KMS-11 (cell line): ENCODE data around the gene CYLD.

ENCODE experiments used
- H2AFZ ChIP-seq: fragments of 200-600 bp; sonication (generic); 2 replicates; pipeline ENCODE4 v1.6.1; 2016; ENCODE audit warnings: antibody characterized with exemption, mixed run types, low read depth
- H3K27ac ChIP-seq: fragments of 200-600 bp; sonication (generic); 2 replicates; pipeline ENCODE4 v1.6.1; 2016; ENCODE audit warnings: mild to moderate bottlenecking, mixed run types
- H3K27me3 ChIP-seq: fragments of 200-600 bp; sonication (generic); 2 replicates; pipeline ENCODE4 v1.6.1; 2017; ENCODE audit warnings: mild to moderate bottlenecking, low read depth, mixed run types, moderate library complexity; ENCODE audit not compliant: insufficient read depth
- H3K36me3 ChIP-seq: fragments of 200-600 bp; sonication (generic); 2 replicates; pipeline ENCODE4 v1.6.1; 2017; ENCODE audit warnings: mild to moderate bottlenecking, mixed run types; ENCODE audit not compliant: insufficient read depth
- H3K4me1 ChIP-seq: fragments of 200-600 bp; sonication (generic); 2 replicates; pipeline ENCODE4 v1.6.1; 2016; ENCODE audit warnings: mild to moderate bottlenecking, low read depth, mixed run types; ENCODE audit not compliant: poor library complexity, severe bottlenecking
- H3K4me2 ChIP-seq: fragments of 200-600 bp; sonication (generic); 2 replicates; pipeline ENCODE4 v1.7.0; 2016; ENCODE audit warnings: mild to moderate bottlenecking, mixed run types
- H3K4me3 ChIP-seq: fragments of 200-600 bp; sonication (generic); IDR thresholded peaks from 2 replicates; pipeline ENCODE4 v1.6.1; 2017; ENCODE audit warnings: low read depth, low read length, mixed read lengths; ENCODE audit not compliant: insufficient read depth
- H3K79me2 ChIP-seq: fragments of 200-600 bp; sonication (generic); 2 replicates; pipeline ENCODE4 v1.6.1; 2016; ENCODE audit warnings: low read depth, mixed run types; ENCODE audit not compliant: insufficient read depth
- H3K9ac ChIP-seq: fragments of 200-600 bp; sonication (generic); 2 replicates; pipeline ENCODE4 v1.6.1; 2016; ENCODE audit warnings: mild to moderate bottlenecking, mixed run types
- H4K20me1 ChIP-seq: fragments of 200-600 bp; sonication (generic); 2 replicates; pipeline ENCODE4 v1.6.1; 2016; ENCODE audit warnings: mild to moderate bottlenecking, mixed run types; ENCODE audit not compliant: insufficient read depth
- CTCF ChIP-seq: fragments of 200-600 bp; sonication (generic); conservative IDR thresholded peaks from 2 replicates; pipeline ENCODE4 v1.6.1; 2017; ENCODE audit warnings: low read depth, mild to moderate bottlenecking, antibody characterized with exemption, low read length, moderate library complexity, mixed read lengths

The CYLD gene

GRCh38 chr16:50847166-50847565 lies 105.3 kb downstream of the CYLD start:
- Histone ChIP-seq H3K36me3 (no peaks in the 10 kb centered on the region), H4K20me1 (no peaks in the 10 kb centered on the region), H3K4me3 (no peak overlapping the region), H3K27me3 (no peaks in the 10 kb centered on the region), H3K27ac (no peak overlapping the region), H3K4me1 (no peaks in the 10 kb centered on the region), H3K9ac (no peak overlapping the region), H3K4me2 (no peak overlapping the region), H2AFZ (no peak overlapping the region), H3K79me2 (no peaks in the 10 kb centered on the region)
- no peak for TF ChIP-seq CTCF

DNA sequence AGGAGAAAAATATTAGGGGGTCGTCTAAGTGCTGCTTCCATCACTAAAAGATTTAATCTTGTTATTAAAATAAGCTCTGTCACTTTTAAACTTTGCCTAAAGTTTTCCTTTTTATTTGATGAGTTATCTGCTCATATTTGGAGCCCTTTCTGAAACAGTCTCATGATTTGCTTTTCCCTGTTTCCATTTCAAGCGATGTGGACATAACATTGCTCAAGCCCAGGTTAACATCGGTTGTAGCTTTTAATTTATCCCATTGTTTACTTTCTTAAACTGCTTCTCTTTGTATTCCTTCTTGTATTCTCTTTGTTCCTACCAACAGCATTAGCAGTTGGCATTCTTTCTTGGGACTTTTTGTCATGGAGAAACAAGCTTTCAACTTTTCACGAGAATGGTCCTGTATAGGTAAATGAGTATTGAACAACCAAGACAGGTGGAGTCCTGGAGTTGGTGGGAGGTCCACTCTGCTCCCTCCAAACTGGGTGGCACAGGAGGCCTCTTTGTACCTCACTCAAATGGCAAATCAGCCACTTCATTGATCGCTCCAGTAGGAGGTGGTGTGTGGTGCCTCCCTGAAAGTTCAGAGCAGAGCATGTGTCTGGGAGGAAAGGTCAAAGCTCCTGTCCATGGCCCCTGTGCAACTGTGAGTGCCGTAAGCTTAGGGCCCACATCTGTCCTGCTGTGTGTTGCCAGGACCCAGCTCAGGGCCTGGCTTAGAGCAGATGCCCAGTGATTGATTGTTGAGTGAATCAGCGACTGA lies 107.0 kb downstream of the CYLD start:
- no peak overlapping the region for H3K27ac ChIP-seq
- no peaks in the 10 kb centered on the region for H3K4me1 ChIP-seq
- no peak overlapping the region for H3K9ac ChIP-seq
- H3K4me3 ChIP-seq = no peak overlapping the region
- H3K4me2 ChIP-seq = no peak overlapping the region
- H3K79me2 ChIP-seq = no peaks in the 10 kb centered on the region
- no peak overlapping the region for H2AFZ ChIP-seq
- no peak for TF ChIP-seq CTCF
- no peaks in the 10 kb centered on the region for H3K36me3 ChIP-seq
- no peaks in the 10 kb centered on the region for H4K20me1 ChIP-seq
- H3K27me3 ChIP-seq = no peaks in the 10 kb centered on the region
